CD4-positive, alpha-beta T cell treated with Interleukin-12 subunit alpha and Interleukin-12 subunit beta, for 1 hour (primary cell): ENCODE data around the gene ZDHHC8.

Source experiments
- DNase-seq: peaks from one replicate; pipeline ENCODE4 v3.0.0-alpha.2; 2020

Gene ZDHHC8

GRCh38 chr22:20183823-20184222, 52.2 kb downstream of the ZDHHC8 start:
- no peak for DNase-seq

- DNase-seq = no peak
These were observed 53.0 kb downstream of the ZDHHC8 start for GRCh38 chr22:20184501-20185165.

- DNase-seq = no peak
These were observed 54.1 kb downstream of the ZDHHC8 start for GRCh38 chr22:20185750-20186149.

- DNase-seq = no peak
These were observed 54.7 kb downstream of the ZDHHC8 start for GRCh38 chr22:20186183-20186870.

- no peak for DNase-seq
These were observed 55.4 kb downstream of the ZDHHC8 start for GRCh38 chr22:20186871-20187546.

GRCh38 chr22:20187777-20188566, 56.4 kb downstream of the ZDHHC8 start:
- DNase-seq = no peak

- DNase-seq = no peak
These were observed 56.9 kb downstream of the ZDHHC8 start for GRCh38 chr22:20188567-20188877.

GRCh38 chr22:20191000-20191515, 59.5 kb downstream of the ZDHHC8 start:
- no peak for DNase-seq

- no peak for DNase-seq
These were observed 60.2 kb downstream of the ZDHHC8 start for GRCh38 chr22:20191803-20192202.

- no peak for DNase-seq
These were observed 60.8 kb downstream of the ZDHHC8 start for GRCh38 chr22:20192293-20192971.

- no peak for DNase-seq
These were observed 61.6 kb downstream of the ZDHHC8 start for GRCh38 chr22:20192972-20193760.

- DNase-seq = no peak
These were observed 62.3 kb downstream of the ZDHHC8 start for GRCh38 chr22:20193761-20194494.

GRCh38 chr22:20194681-20195593, 63.3 kb downstream of the ZDHHC8 start:
- DNase-seq = no peak

GRCh38 chr22:20196094-20196842, 64.7 kb downstream of the ZDHHC8 start:
- no peak for DNase-seq
